ENCODE results near the gene KDM2B.

The KDM2B gene

DNA sequence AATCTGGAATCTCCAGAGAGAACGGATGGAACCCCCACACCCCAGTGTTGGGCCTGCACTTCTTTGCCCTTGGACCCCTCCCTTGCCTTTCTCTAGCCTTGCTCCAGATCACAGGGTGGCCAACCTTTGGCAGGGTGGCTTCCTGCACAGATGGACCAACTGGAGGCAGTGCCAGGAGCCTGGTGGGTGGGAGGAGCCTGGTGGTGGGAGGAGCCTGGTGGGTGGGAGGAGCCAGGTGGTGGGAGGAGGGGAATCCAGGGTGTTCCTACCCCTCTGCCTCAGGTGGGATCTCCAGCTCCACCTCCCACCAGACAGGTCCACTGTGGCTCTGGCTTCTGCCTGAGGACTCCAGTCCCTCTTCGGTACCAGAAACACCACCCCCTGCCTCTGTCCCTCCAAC, 30.5 kb upstream of the KDM2B start:
- no peaks in the 10 kb centered on the region for H4K20me1 ChIP-seq (ENCODE audit: insufficient read depth, low read length)
- H3K27me3 ChIP-seq (replicated peaks; ENCODE audit: insufficient read depth, low read length): no peaks in the 10 kb centered on the region
- no peak overlapping the region for H3K27ac ChIP-seq (ENCODE audit: low read length)
- no peaks in the 10 kb centered on the region for H3K36me3 ChIP-seq (replicated peaks; ENCODE audit: insufficient read depth, low read length)
- TF ChIP-seq EZH2phosphoT487 (IDR thresholded peaks at IDR 0.05; ENCODE audit: low read length) (no peak), EZH2 (optimal IDR thresholded peaks at IDR 0.05; ENCODE audit: low read depth, low read length) (no peak), CTCF (IDR thresholded peaks at IDR 0.05; ENCODE audit: low read length) (no peak)
- H3K4me1 ChIP-seq (ENCODE audit: low read length): no peaks in the 10 kb centered on the region
- no peak overlapping the region for H3K4me3 ChIP-seq (ENCODE audit: low read length)
- H2AFZ ChIP-seq (ENCODE audit: low read length): no peak overlapping the region
- H3K79me2 ChIP-seq (ENCODE audit: low read length): no peaks in the 10 kb centered on the region
- H3K9me2 ChIP-seq (replicated peaks; ENCODE audit: insufficient read depth, low read length): no peaks in the 10 kb centered on the region
- no peak for DNase-seq
- H3K4me2 ChIP-seq (ENCODE audit: low read depth, low read length): no peak overlapping the region
- no peaks in the 10 kb centered on the region for H3F3A ChIP-seq (ENCODE audit: insufficient read depth, low read length)
- H3K9ac ChIP-seq (ENCODE audit: low read length): no peak overlapping the region
- H3K9me3 ChIP-seq (replicated peaks; ENCODE audit: insufficient read depth, low read length): no peaks in the 10 kb centered on the region

DNA sequence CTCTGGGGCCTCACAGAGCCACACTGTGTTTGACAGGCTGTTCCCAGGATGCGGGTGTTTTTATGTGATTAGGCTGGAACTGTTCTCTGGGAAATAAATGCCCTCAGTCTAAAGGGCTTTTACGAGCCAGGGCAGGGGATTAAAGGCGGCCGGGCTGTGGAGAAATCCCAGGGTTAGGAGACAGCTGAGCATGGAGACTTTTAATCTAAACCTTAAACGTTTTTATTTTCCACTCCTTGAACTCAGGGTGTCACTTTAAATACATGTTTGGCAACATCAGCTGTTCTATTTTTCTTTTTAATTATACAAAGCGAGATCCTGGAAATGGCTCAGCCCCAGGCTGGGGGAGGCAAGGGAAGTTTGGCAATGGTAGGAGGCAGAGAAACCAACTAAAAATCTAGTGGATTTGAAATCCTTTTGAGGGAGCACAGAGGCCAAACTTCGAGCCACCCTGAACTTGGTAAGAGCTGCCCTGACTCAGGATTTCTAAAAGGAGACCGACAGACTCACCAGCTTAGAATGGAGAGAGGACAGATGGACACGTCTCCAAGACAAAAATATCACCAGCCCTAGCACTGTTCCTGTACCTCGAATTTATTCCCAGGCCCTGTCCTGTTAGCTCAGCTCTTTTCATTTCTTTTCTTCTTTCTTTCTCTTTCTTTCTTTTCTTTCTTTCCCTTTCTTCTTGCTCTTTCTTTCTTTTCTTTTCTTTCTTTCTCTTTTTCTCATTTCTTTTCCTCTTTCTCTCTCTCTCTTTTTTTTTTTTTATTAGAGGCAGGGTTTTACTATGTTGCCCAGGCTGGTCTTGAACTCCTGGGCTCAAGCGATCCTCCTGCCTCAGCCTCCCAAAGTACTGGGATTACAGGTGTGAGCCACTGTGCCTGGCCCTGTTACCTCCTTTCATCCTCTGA, 29.7 kb upstream of the KDM2B start:
- H3K27me3 ChIP-seq (replicated peaks; ENCODE audit: insufficient read depth, low read length): no peaks in the 10 kb centered on the region
- H3K36me3 ChIP-seq (replicated peaks; ENCODE audit: insufficient read depth, low read length): no peaks in the 10 kb centered on the region
- no peaks in the 10 kb centered on the region for H3K9me2 ChIP-seq (replicated peaks; ENCODE audit: insufficient read depth, low read length)
- no peak overlapping the region for H2AFZ ChIP-seq (ENCODE audit: low read length)
- no peak overlapping the region for H3K9ac ChIP-seq (ENCODE audit: low read length)
- no peak overlapping the region for H3K27ac ChIP-seq (ENCODE audit: low read length)
- DNase-seq: no peak
- H3K79me2 ChIP-seq (ENCODE audit: low read length): no peaks in the 10 kb centered on the region
- H3K9me3 ChIP-seq (replicated peaks; ENCODE audit: insufficient read depth, low read length): no peaks in the 10 kb centered on the region
- no peak overlapping the region for H3K4me2 ChIP-seq (ENCODE audit: low read depth, low read length)
- no peak overlapping the region for H3K4me3 ChIP-seq (ENCODE audit: low read length)
- H3K4me1 ChIP-seq (ENCODE audit: low read length): no peaks in the 10 kb centered on the region
- H4K20me1 ChIP-seq (ENCODE audit: insufficient read depth, low read length): no peaks in the 10 kb centered on the region
- TF ChIP-seq EZH2phosphoT487 (IDR thresholded peaks at IDR 0.05; ENCODE audit: low read length): no peak
- TF ChIP-seq CTCF (IDR thresholded peaks at IDR 0.05; ENCODE audit: low read length): no peak
- TF ChIP-seq EZH2 (optimal IDR thresholded peaks at IDR 0.05; ENCODE audit: low read depth, low read length): no peak
- no peaks in the 10 kb centered on the region for H3F3A ChIP-seq (ENCODE audit: insufficient read depth, low read length)

- no peak for DNase-seq
- no peak overlapping the region for H3K27ac ChIP-seq (ENCODE audit: low read length)
- H3K27me3 ChIP-seq (replicated peaks; ENCODE audit: insufficient read depth, low read length): no peaks in the 10 kb centered on the region
- H3K36me3 ChIP-seq (replicated peaks; ENCODE audit: insufficient read depth, low read length): no peaks in the 10 kb centered on the region
- H3K4me2 ChIP-seq (ENCODE audit: low read depth, low read length): no peak overlapping the region
- H3K9ac ChIP-seq (ENCODE audit: low read length): no peak overlapping the region
- H3K9me3 ChIP-seq (replicated peaks; ENCODE audit: insufficient read depth, low read length): no peaks in the 10 kb centered on the region
- no peaks in the 10 kb centered on the region for H4K20me1 ChIP-seq (ENCODE audit: insufficient read depth, low read length)
- TF ChIP-seq EZH2phosphoT487 (IDR thresholded peaks at IDR 0.05; ENCODE audit: low read length): no peak
- TF ChIP-seq CTCF (IDR thresholded peaks at IDR 0.05; ENCODE audit: low read length): no peak
- TF ChIP-seq EZH2 (optimal IDR thresholded peaks at IDR 0.05; ENCODE audit: low read depth, low read length): no peak
- no peaks in the 10 kb centered on the region for H3K9me2 ChIP-seq (replicated peaks; ENCODE audit: insufficient read depth, low read length)
- H2AFZ ChIP-seq (ENCODE audit: low read length): no peak overlapping the region
- H3K79me2 ChIP-seq (ENCODE audit: low read length): no peaks in the 10 kb centered on the region
- no peaks in the 10 kb centered on the region for H3K4me1 ChIP-seq (ENCODE audit: low read length)
- no peaks in the 10 kb centered on the region for H3F3A ChIP-seq (ENCODE audit: insufficient read depth, low read length)
- no peak overlapping the region for H3K4me3 ChIP-seq (ENCODE audit: low read length)
Measured at GRCh38 chr12:121608301-121608700, 27.5 kb upstream of the KDM2B start.

Measured in MM.1S (cell line).